ENCODE results near the gene SGIP1.

SGIP1 gene

DNA sequence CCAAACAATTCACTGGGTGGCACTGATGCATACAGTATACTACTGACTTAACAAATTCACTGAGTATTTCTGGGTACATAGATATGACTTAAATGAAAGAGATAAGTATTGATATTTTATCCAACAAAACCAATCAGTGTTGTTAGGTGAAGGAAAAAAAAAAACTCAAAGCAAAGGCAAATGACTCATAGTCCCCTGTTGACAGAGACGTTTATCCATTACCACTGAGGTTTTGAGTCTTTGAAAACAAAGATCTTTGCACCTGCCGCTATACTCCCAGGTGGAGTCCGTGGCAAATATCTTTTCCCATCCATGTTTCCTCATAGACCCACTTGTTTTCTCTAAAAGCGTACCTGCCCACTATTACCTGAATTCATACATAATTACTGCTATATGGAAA lies 236.7 kb downstream of the SGIP1 start:
- no peak overlapping the region for H3K4me3 ChIP-seq (ENCODE audit: low read length)
- DNase-seq (ENCODE audit: low read depth): peak; percentile 23
- TF ChIP-seq, protein P1, sequence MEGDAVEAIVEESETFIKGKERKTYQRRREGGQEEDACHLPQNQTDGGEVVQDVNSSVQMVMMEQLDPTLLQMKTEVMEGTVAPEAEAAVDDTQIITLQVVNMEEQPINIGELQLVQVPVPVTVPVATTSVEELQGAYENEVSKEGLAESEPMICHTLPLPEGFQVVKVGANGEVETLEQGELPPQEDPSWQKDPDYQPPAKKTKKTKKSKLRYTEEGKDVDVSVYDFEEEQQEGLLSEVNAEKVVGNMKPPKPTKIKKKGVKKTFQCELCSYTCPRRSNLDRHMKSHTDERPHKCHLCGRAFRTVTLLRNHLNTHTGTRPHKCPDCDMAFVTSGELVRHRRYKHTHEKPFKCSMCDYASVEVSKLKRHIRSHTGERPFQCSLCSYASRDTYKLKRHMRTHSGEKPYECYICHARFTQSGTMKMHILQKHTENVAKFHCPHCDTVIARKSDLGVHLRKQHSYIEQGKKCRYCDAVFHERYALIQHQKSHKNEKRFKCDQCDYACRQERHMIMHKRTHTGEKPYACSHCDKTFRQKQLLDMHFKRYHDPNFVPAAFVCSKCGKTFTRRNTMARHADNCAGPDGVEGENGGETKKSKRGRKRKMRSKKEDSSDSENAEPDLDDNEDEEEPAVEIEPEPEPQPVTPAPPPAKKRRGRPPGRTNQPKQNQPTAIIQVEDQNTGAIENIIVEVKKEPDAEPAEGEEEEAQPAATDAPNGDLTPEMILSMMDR (IDR thresholded peaks at IDR 0.05; ENCODE audit: insufficient read depth, low read depth, low read length, missing control alignments): no peak

DNA sequence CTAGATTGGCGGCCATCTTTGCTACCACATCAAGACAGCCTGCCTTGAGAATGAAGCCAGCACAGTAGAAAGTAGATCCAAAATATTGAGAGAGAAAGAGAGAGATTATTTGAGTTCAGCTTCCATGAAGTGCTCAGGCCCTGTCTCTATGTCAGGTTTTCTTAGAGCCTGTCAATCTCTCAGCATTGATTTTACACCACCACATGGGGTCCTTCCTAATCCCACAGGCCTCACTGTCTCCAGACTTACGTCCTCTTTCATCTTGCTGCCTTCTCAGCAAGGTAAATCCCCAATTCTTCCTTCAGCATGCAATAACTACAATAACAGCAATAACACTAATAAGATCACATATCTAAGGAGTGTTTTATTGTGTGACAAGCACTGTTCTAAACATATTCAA lies 239.3 kb downstream of the SGIP1 start:
- H3K4me3 ChIP-seq (ENCODE audit: low read length): no peak overlapping the region
- TF ChIP-seq, protein P1 (IDR thresholded peaks at IDR 0.05; ENCODE audit: insufficient read depth, low read depth, low read length, missing control alignments): no peak
- no peak for DNase-seq (ENCODE audit: low read depth)

DNA sequence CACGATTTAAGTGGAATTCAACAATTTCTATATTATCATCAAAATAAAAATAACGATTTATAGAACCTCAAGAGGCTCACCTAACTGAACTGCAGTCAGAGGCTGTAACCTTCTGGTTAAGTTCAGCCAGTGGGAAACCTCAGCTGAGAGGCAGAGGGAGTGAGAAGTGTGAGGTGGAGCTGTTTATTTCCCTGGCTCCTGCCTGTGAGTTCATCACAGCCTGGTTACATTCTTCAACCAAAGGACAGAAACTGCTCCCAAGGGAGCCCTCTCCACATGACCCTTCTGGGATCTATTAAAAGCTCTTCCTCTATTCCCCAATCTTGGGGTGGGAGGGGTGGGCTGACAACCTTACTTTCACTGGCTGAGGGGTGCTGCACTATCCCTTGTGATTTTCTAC lies 240.5 kb downstream of the SGIP1 start:
- DNase-seq (ENCODE audit: low read depth): no peak
- TF ChIP-seq, protein P1 (IDR thresholded peaks at IDR 0.05; ENCODE audit: insufficient read depth, low read depth, low read length, missing control alignments): no peak
- H3K4me3 ChIP-seq (ENCODE audit: low read length): no peak overlapping the region

DNA sequence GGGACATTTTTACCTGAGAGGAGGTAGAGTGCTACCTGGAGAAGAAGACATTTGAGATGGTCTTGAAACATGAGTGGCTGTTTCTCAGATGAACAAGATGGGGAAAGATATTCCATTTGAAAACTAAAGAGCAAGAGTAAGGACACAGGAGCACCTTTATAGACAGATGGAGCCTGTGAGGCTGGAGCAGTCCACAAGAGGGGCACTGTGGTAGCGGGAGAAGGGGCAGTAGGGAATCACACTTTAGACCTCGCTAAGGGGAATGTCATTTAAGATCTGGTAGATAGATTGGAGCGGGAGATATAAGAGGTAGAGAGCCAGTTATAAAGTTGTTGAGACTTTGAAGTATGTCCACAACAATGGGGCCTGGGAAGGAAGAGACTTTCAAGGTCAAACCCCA lies 241.7 kb downstream of the SGIP1 start:
- no peak for DNase-seq (ENCODE audit: low read depth)
- TF ChIP-seq, protein P1 (IDR thresholded peaks at IDR 0.05; ENCODE audit: insufficient read depth, low read depth, low read length, missing control alignments): no peak
- no peak overlapping the region for H3K4me3 ChIP-seq (ENCODE audit: low read length)

DNA sequence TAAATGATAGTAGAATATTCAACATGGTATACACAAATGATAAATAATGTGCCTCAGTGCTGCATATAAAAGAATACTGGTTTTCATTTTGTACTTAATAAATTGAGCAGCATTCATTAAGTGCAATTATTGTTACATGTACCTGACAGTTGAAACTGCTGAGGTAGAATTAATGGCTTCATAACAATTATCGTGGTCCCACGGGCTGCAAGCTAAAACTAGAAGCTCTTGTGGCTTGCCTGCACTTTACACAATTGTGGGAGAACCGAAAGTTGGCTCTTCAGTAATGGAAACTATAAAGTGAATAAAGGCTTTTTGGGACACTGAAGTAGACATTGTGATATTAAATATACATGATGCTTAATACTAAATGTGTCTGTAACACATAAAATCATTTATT lies 243.9 kb downstream of the SGIP1 start:
- TF ChIP-seq, protein P1 (IDR thresholded peaks at IDR 0.05; ENCODE audit: insufficient read depth, low read depth, low read length, missing control alignments): no peak
- H3K4me3 ChIP-seq (ENCODE audit: low read length): no peak overlapping the region
- DNase-seq (ENCODE audit: low read depth): no peak

DNA sequence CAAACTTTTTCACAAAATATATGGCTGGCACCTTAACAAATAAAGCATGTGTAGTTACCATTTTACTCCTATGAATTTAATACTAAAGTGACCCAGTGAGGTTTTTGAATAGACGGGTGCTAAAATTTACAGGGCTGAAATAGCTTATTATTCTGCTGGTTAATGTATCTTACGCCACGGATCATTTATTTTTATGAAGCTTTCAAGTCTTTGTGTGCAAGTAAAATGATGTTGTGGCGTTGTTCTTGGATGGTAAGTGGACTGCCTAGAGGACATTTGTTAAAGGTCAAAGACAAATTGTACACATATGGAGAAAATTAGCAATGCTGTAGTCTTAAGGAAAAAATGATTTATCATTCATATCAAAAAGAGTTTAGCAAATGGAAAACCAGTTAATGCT lies 244.3 kb downstream of the SGIP1 start:
- TF ChIP-seq, protein P1 (IDR thresholded peaks at IDR 0.05; ENCODE audit: insufficient read depth, low read depth, low read length, missing control alignments): no peak
- no peak overlapping the region for H3K4me3 ChIP-seq (ENCODE audit: low read length)
- DNase-seq (ENCODE audit: low read depth): no peak

DNA sequence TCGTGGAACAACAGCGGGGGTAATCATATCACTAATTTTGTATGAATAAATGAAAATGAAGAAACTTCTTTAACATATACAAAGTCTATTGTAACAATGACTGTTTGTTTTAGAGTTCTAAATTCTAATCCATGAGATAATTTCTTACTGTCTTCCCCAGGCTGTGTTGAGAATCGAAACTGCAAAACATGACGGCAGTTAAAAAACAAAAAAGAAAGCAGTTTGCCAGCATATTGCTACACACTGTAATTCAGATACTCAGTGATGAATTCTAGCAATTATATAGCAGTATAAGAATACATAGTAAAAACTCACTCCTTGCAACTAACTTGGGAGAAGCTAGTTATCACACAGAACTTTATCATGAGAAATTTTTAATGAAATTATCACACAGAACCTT lies 245.0 kb downstream of the SGIP1 start:
- DNase-seq (ENCODE audit: low read depth): no peak
- H3K4me3 ChIP-seq (ENCODE audit: low read length): no peak overlapping the region
- TF ChIP-seq, protein P1 (IDR thresholded peaks at IDR 0.05; ENCODE audit: insufficient read depth, low read depth, low read length, missing control alignments): no peak
